SIG-M5 treated with dmso at 0.1 percent for 504 hours (cell line): ENCODE data around the gene TJAP1.
"Not testable (repeated sequence)": the region's sequence is repeated elsewhere in the genome, so short reads cannot be mapped to it uniquely, and the experiment has no call there.

Experiments used
- DNase-seq: peaks from one replicate; lab custom pipeline; 2025; ENCODE audit not compliant: unreplicated experiment; lab: John Stamatoyannopoulos, UW

Gene TJAP1

GRCh38 chr6:43478008-43478372 lies 620 bp downstream of the TJAP1 start:
- no peak for DNase-seq

DNA sequence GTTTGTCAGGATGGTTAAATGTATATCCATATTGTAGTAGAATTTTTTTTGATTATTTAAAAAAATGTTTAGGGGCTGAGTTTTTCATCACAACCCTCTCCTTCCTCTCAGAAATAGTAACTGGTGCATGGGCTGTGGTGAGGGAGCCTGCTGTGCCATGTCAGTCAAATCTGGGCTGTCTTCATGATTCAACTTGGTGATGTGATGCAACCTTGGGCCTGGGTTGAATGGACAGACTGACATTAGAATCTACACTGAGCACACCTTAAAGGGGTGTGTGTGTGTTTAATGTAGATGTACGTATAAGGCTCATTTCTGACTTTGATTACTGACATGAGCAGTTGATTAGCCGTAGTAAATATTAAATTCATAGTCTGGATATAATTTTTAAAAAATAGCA lies 3.7 kb downstream of the TJAP1 start:
- DNase-seq, result peak; percentile 48

- no peak for DNase-seq
Observed at GRCh38 chr6:43481591-43482236, 4.3 kb downstream of the TJAP1 start.

DNA sequence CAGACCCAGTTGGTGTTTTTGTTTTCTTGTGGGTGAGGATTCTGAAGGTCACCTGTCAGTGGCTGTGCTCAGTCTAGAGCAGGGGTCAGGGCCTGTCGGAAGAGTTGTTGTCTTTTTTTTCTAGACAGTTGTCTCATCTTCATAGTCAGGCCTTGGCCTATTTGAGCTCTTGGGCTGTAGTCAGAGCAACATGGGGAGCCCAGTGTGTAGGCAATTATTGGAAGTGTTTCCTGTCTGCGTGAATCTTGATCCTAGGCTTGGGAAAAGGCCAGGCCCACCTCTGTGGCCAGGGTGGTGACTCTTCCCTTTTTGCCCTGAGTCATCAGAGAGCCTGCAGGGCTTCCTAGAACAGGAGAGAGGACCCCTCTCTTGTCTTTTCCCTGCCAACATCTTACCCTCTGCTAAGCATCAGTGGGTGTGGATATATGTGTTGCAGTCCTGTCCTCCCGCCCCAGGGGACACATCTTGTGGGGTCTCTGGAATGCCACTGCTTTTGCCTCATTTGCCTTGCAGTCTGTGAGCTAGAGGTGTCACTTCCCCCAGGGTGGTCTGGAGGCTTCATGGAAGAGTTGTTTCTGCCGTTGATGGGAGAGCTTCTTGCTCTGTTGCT lies 11.4 kb downstream of the TJAP1 start:
- no peak for DNase-seq

DNA sequence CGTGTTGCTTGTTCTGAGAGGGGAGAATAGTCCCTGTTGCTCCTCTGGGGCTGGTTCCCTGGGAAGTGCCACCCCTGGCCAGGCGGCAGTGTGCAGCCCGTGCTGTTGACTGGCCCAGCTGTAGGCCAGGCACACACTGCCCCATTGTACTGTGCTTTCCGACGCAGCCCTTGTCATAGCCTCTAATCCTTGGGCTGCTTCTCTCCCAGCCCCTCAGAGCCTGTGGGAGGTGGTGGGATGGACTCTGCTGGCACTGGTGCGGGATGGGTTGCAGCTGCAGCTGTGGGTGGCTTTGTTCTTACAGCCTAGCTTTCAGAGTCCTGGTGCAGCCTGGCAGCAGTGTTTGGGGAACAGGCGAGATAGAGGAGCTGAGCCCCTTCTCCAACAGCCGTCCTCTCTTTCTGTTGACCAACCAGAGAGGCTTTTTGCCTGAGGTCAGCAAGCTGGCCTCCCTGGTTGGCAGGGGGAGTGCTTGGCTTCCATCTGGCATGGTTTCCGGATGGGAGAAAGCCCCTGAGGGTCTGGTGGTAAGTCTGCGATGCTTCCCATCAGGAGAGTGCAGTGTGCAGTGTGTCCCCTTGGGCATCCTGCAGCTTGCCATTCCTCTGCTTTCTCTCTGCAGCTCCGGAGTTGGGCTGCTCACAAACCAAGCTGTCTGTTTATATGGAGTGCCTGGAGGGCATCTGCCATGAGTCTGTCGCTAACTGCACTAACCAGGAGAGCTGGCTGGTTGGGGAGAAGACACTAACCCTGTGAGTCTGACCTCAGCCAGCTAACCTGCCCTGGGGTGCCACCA lies 12.1 kb downstream of the TJAP1 start:
- DNase-seq, result no peak

DNA sequence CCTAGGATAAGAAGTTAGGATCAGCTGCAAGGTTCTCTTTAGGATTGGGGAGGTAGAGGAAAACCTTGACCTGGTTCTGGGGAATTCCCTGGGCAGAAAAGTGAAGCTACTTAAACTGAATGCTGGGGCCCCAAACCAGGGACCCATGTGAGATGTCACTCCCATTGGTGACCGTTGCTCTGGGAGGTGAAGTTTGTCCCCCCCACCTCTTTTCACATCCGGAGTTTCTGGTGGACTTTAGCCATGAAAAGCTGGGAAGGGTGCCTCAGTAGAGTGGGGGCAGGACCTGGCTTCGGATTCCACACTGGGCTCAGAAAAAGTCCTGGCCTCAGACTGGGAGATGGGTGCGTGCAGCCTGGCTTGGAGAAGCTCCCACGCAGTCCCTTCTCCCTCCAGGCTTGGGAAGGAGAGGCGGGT lies 13.2 kb downstream of the TJAP1 start:
- DNase-seq, result no peak

DNA sequence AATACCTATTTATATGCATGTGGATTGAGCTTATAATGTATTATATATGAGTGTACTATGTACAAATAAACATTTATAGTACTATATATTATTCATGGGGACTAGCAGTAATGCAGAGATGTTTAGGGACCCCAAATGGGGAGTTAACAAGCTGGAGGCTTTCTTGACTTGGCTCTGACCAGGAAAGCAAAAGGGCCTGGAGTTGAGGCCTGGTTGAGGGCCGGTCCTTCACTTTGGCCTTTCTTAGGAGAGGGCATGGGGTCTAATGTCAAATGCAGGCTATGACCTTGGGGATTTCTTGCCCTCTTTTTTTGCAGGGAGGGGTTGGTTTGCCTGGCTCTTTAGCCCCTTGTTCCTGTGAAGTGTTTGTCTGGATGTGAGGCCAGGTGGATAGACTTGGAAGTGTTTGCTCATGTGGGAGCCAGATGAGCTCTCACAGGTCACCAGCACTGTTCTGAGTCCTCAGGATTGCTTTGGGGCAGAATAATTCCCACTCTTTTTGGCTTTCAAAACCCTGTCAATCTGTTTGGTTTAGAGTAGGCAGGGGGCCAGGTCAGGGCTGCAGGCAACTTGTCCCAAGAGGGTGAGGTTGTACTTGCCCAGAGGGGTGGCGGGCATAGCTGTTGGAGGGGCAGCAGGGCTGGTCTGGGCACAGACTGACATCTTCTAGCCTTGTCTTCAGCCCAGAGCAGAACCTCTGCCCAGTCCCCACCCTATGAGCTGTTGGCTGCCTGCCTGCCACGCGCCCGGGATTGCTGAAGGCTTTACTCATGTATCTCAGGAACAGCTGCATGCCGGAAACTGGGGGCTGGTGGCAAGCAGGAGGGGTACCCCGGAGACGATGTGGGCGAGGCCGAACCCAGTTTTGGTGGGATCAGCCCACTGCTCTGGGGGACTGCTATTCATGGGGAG lies 14.6 kb downstream of the TJAP1 start:
- DNase-seq, result no peak

GRCh38 chr6:43492673-43493072 lies 15.3 kb downstream of the TJAP1 start:
- DNase-seq, result no peak

DNA sequence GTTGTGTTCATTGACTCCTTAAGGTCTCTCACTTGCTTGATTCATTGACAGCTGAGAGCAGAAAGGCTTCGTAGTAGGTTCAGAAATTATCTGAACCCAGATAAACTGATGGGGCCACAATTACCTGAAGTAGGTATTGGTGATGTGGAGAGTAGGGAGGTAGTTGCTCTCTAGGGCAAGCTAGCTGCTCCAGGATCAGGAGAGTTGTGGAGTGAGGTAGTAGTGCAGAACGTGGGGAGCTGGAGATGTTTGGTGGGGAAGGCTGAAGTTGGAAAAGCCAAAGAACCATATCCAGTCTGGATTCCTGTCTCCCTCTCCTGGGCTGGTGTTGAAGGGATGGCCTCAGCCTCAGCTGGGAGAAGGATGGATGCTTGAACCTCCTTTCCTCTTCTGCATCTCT lies 15.9 kb downstream of the TJAP1 start:
- no peak for DNase-seq

- DNase-seq, result no peak
Observed at GRCh38 chr6:43493833-43494232, 16.5 kb downstream of the TJAP1 start.

- no peak for DNase-seq
Observed at GRCh38 chr6:43494321-43494720, 17.0 kb downstream of the TJAP1 start.

GRCh38 chr6:43494766-43495165 lies 17.4 kb downstream of the TJAP1 start:
- DNase-seq, result no peak

GRCh38 chr6:43495409-43495941 lies 18.1 kb downstream of the TJAP1 start:
- peak; percentile 21 for DNase-seq

GRCh38 chr6:43496370-43497128 lies 19.2 kb downstream of the TJAP1 start:
- DNase-seq, result no peak

DNA sequence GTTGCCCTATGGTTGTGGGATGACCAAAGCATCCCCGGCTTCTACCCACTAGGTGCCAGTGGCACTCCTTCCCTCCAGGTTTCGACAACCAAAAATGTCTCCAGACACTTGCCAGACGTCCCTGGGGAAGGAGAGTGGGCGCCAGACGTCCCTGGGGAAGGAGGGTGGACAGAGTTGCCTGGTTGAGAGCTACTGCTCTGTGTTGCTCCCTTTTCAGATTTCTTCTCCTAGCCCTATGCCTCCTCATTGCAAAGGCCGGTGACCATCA lies 19.7 kb downstream of the TJAP1 start:
- no peak for DNase-seq

- DNase-seq, result no peak
Observed at GRCh38 chr6:43497689-43498088, 20.3 kb downstream of the TJAP1 start.

- DNase-seq, result not testable (repeated sequence)
Observed at GRCh38 chr6:43498291-43498690, 20.9 kb downstream of the TJAP1 start.

GRCh38 chr6:43499028-43499815 lies 21.9 kb downstream of the TJAP1 start:
- no peak for DNase-seq

GRCh38 chr6:43500921-43501320 lies 23.6 kb downstream of the TJAP1 start:
- DNase-seq, result no peak

DNA sequence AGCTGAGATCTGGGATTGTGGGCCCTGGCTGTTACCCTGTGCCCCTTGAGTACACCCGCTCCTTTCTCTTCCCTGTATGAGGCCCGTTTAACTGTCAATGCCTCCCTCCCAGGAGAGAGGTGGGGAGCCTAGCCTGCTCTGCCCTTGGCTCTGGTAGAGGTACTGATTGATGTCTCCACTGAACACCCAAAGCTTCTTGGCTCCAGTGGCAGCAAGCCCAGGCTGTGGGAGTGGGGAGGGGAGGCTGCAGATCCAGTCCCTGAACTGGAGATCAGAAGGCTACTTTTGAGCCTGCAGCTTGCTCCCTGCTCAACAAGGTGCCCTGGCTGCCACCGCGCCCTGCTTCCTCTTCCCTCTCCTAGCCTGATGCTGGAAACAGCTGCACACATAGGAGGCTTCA lies 25.3 kb downstream of the TJAP1 start:
- DNase-seq, result no peak
